ENCODE results near the gene FXYD6. TPM values are rescaled to one million over a fixed set of nuclear protein-coding genes. Genes with fewer than 3 reads are reported as not detected.

FXYD6 gene
- total RNA-seq, 1 donor from 2014 or later = 10.5 TPM

DNA sequence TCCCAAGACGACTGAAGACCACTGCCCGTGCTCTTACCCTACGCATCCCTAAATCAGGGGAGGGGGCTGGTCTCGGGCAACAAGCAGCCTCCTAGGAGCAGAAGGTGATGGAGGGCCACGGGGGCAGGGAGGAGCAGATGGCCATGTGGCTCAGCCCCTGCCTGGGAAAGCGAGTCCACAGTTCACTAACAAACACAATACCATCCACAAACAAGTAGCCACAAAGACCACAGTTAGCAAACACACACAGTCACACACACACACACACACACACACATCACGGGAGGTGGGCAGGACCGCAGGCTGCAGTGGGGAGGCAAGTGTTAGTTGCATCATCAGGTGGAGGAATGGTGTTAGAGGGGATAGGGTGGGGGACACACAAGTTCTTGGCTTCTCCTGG, 38.7 kb downstream of the FXYD6 start:
- H2AFZ ChIP-seq (ENCODE audit: low read depth, low read length) = no peak overlapping the region
- no peak overlapping the region for H3K9ac ChIP-seq (ENCODE audit: low read length)
- H3K27ac ChIP-seq (ENCODE audit: low read depth, low read length) = no peak overlapping the region
- no peak overlapping the region for H3K4me3 Mint-ChIP-seq (ENCODE audit: unreplicated experiment)
- H4K20me1 ChIP-seq (ENCODE audit: insufficient read depth, low read length) = no peaks in the 10 kb centered on the region
- no peaks in the 10 kb centered on the region for H3K36me3 ChIP-seq (ENCODE audit: insufficient read depth, low read length)
- no peak overlapping the region for H3K27ac Mint-ChIP-seq (ENCODE audit: unreplicated experiment)
- H3K4me2 ChIP-seq (ENCODE audit: low read length) = no peak overlapping the region
- no peaks in the 10 kb centered on the region for H3K9me3 ChIP-seq (ENCODE audit: insufficient read depth, low read depth, low read length)
- H3K4me1 Mint-ChIP-seq (ENCODE audit: low read depth, unreplicated experiment) = peaks cover 7% of the 10 kb centered on the region
- H3K9me3 Mint-ChIP-seq (ENCODE audit: unreplicated experiment) = peaks cover 4% of the 10 kb centered on the region
- H3K36me3 Mint-ChIP-seq (ENCODE audit: low read depth, unreplicated experiment) = peaks cover 4% of the 10 kb centered on the region
- DNase-seq (ENCODE audit: low read depth) (no peak), FAIRE-seq (no peak)
- peaks cover 50% of the 10 kb centered on the region for H3K27me3 Mint-ChIP-seq (ENCODE audit: low read depth, unreplicated experiment)
- peaks cover 7% of the 10 kb centered on the region for H3K27me3 ChIP-seq (ENCODE audit: insufficient read depth, low read length)
- no peaks in the 10 kb centered on the region for H3K79me2 ChIP-seq (ENCODE audit: insufficient read depth, low read length)
- H3K4me1 ChIP-seq (ENCODE audit: insufficient read depth, low read length) = no peaks in the 10 kb centered on the region
- H3K4me3 ChIP-seq (ENCODE audit: insufficient read depth, low read depth, low read length) = no peak overlapping the region
- TF ChIP-seq EZH2 (IDR thresholded peaks at IDR 0.05; ENCODE audit: insufficient read depth, low read length) = no peak
- TF ChIP-seq, protein P1, sequence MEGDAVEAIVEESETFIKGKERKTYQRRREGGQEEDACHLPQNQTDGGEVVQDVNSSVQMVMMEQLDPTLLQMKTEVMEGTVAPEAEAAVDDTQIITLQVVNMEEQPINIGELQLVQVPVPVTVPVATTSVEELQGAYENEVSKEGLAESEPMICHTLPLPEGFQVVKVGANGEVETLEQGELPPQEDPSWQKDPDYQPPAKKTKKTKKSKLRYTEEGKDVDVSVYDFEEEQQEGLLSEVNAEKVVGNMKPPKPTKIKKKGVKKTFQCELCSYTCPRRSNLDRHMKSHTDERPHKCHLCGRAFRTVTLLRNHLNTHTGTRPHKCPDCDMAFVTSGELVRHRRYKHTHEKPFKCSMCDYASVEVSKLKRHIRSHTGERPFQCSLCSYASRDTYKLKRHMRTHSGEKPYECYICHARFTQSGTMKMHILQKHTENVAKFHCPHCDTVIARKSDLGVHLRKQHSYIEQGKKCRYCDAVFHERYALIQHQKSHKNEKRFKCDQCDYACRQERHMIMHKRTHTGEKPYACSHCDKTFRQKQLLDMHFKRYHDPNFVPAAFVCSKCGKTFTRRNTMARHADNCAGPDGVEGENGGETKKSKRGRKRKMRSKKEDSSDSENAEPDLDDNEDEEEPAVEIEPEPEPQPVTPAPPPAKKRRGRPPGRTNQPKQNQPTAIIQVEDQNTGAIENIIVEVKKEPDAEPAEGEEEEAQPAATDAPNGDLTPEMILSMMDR (IDR thresholded peaks at IDR 0.05; ENCODE audit: insufficient read depth, low read depth, low read length) = no peak

GRCh38 chr11:117837070-117837776, 39.2 kb downstream of the FXYD6 start:
- H3K36me3 ChIP-seq (ENCODE audit: insufficient read depth, low read length) = no peaks in the 10 kb centered on the region

More at GRCh38 chr11:117837070-117837776, 39.2 kb downstream of the FXYD6 start:
- Histone ChIP-seq H3K79me2 (ENCODE audit: insufficient read depth, low read length) (no peaks in the 10 kb centered on the region), H2AFZ (ENCODE audit: low read depth, low read length) (no peak overlapping the region), H3K9ac (ENCODE audit: low read length) (no peak overlapping the region), H3K4me2 (ENCODE audit: low read length) (no peak overlapping the region), H4K20me1 (ENCODE audit: insufficient read depth, low read length) (no peaks in the 10 kb centered on the region), H3K9me3 (ENCODE audit: insufficient read depth, low read depth, low read length) (no peaks in the 10 kb centered on the region), H3K27me3 (ENCODE audit: insufficient read depth, low read length) (peaks cover 7% of the 10 kb centered on the region), H3K4me1 (ENCODE audit: insufficient read depth, low read length) (no peaks in the 10 kb centered on the region), H3K27ac (ENCODE audit: low read depth, low read length) (no peak overlapping the region), H3K4me3 (ENCODE audit: insufficient read depth, low read depth, low read length) (no peak overlapping the region)
- H3K4me1 Mint-ChIP-seq (ENCODE audit: low read depth, unreplicated experiment) = peaks cover 7% of the 10 kb centered on the region
- no peak overlapping the region for H3K27ac Mint-ChIP-seq (ENCODE audit: unreplicated experiment)
- H3K36me3 Mint-ChIP-seq (ENCODE audit: low read depth, unreplicated experiment) = peaks cover 4% of the 10 kb centered on the region
- peaks cover 6% of the 10 kb centered on the region for H3K9me3 Mint-ChIP-seq (ENCODE audit: unreplicated experiment)
- H3K27me3 Mint-ChIP-seq (ENCODE audit: low read depth, unreplicated experiment) = peaks cover 53% of the 10 kb centered on the region
- no peak overlapping the region for H3K4me3 Mint-ChIP-seq (ENCODE audit: unreplicated experiment)
- no peak for TF ChIP-seq EZH2 (IDR thresholded peaks at IDR 0.05; ENCODE audit: insufficient read depth, low read length)
- TF ChIP-seq, protein P1 (IDR thresholded peaks at IDR 0.05; ENCODE audit: insufficient read depth, low read depth, low read length) = no peak
- FAIRE-seq (no peak), DNase-seq (ENCODE audit: low read depth) (no peak)
